HG03095 (cell line): ENCODE measurements around the gene VPS54.

ENCODE experiments used
- ATAC-seq: cut with Tn5 transposase; IDR thresholded peaks from one replicate; pipeline ENCODE4 v1.9.1; 2021; ENCODE audit warnings: moderate library complexity; ENCODE audit not compliant: unreplicated experiment

Gene VPS54

GRCh38 chr2:63875131-63875527 is 144.1 kb downstream of the VPS54 start:
- no peak for ATAC-seq

- no peak for ATAC-seq
Observed at GRCh38 chr2:63874204-63875130, 144.8 kb downstream of the VPS54 start.

- no peak for ATAC-seq
Observed at GRCh38 chr2:63872571-63873328, 146.5 kb downstream of the VPS54 start.

GRCh38 chr2:63871864-63872263 is 147.4 kb downstream of the VPS54 start:
- ATAC-seq = no peak

GRCh38 chr2:63870679-63871078 is 148.5 kb downstream of the VPS54 start:
- no peak for ATAC-seq

- no peak for ATAC-seq
Observed at GRCh38 chr2:63866009-63866709, 153.1 kb downstream of the VPS54 start.

- ATAC-seq = no peak
Observed at GRCh38 chr2:63865159-63865799, 153.9 kb downstream of the VPS54 start.

GRCh38 chr2:63863707-63864106 is 155.5 kb downstream of the VPS54 start:
- ATAC-seq = no peak

GRCh38 chr2:63862806-63863205 is 156.4 kb downstream of the VPS54 start:
- ATAC-seq = no peak

GRCh38 chr2:63861220-63861822 is 157.9 kb downstream of the VPS54 start:
- ATAC-seq = no peak

GRCh38 chr2:63858291-63858690 is 160.9 kb downstream of the VPS54 start:
- no peak for ATAC-seq

GRCh38 chr2:63856303-63856603 is 163.0 kb downstream of the VPS54 start:
- ATAC-seq = no peak

GRCh38 chr2:63855418-63856302 is 163.6 kb downstream of the VPS54 start:
- ATAC-seq = no peak

GRCh38 chr2:63853527-63854310 is 165.5 kb downstream of the VPS54 start:
- no peak for ATAC-seq

GRCh38 chr2:63851691-63852311 is 167.4 kb downstream of the VPS54 start:
- ATAC-seq = no peak

GRCh38 chr2:63850649-63851048 is 168.6 kb downstream of the VPS54 start:
- ATAC-seq = no peak

- ATAC-seq = no peak
Observed at GRCh38 chr2:63850204-63850571, 169.0 kb downstream of the VPS54 start.

- no peak for ATAC-seq
Observed at GRCh38 chr2:63849381-63850203, 169.6 kb downstream of the VPS54 start.
